Activated CD4-positive, CD25-positive, alpha-beta regulatory T cell treated with anti-CD3 and anti-CD28 coated beads, Interleukin-2, amount 50 U/mL, for 16 hours (primary cell): ENCODE results near the gene FGF10.

ENCODE experiments used
- DNase-seq: peaks from one replicate; pipeline ENCODE4 v3.0.0-alpha.2; 2020; ENCODE audit warnings: low read depth, low spot score

The FGF10 gene

GRCh38 chr5:44389090-44389822, at the start of gene FGF10:
TSS of gene FGF10 (minus strand) at chr5:44389420. CDS start at chr5:44388682, 738 bp downstream.
- DNase-seq = no peak

- DNase-seq = no peak
Measured at GRCh38 chr5:44426944-44427343, 37.7 kb upstream of the FGF10 start.

- DNase-seq = no peak
Measured at GRCh38 chr5:44412286-44412685, 23.1 kb upstream of the FGF10 start.

DNA sequence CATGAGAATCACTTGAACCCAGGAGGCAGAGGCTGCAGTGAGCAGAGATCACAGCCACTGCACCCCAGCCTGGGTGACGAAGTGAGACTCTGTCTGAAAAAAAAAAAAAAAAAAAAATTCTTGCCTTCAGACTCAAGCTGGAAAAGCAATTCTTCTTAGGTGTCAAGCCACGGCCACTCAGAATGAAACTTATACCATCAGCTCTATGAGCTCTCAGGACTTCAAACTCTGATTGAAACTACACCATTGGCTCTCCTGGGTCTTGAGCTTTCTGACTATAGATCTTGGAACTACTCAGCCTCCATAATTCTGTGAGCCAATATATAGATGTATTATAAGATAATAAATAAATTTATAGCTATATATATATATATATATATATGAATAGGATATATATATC, 12.9 kb upstream of the FGF10 start:
- DNase-seq = no peak

DNA sequence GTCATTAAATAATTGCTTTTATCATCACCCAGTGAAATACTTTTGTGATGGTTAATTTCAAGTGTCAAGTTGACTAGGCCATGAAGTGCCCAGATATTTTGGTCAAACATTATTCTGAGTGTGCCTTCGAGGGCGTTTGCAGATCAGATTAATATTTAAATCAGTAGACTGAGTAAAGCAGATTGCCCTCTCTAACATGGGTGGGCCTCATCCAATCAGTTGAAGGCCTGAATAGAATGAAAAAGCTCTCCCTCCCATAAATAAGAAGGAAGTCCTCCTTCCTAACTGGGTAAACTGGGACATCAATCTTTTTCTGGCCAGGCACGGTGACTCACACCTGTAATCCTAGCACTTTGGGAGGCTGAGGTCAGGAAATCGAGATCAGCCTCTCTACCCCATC, 12.4 kb upstream of the FGF10 start:
- DNase-seq = no peak

DNA sequence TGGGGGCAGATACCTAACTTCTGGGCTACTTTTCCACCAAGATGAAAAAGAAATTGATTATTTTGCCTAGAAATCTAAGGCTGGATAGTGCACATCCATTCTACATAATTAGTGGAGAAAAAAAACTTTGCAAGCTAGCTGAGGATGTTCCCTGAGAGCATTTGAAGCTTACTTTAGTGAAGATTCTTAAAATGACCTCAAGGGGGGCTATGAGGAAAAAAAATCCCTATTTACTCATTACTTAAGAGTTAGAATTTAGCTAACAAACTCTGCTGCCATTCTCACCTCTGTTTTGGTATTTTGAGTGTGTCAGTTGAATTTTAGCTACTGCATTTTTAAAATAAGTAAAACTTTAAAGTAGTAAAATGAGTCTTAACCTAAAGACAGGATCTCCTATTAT, 9.2 kb upstream of the FGF10 start:
- no peak for DNase-seq

- DNase-seq = no peak
Measured at GRCh38 chr5:44396312-44396711, 7.1 kb upstream of the FGF10 start.

- no peak for DNase-seq
Measured at GRCh38 chr5:44390351-44390750, 1.1 kb upstream of the FGF10 start.

GRCh38 chr5:44389823-44390143, 563 bp upstream of the FGF10 start:
- no peak for DNase-seq

GRCh38 chr5:44388321-44389089, 715 bp downstream of the FGF10 start:
- DNase-seq = no peak

DNA sequence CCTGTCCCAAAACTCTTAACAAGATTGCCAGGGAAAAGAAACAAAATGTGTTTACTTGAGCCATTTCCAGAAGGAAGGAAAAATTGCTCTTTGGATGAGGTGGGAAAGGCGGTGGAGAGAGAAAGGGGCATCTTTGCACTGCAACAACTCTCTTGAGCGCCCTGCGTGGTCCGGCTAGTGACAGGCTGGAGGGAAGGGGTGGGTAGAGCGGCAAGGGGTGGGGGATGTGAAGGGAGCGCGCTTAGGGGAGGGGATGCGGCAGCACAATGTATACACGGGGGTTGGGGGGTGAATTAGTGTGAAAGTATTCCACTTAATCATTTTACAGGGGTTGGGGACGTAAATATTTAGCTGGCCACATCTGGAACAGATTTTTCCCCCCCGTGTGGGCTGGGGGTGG, 1.3 kb downstream of the FGF10 start:
- no peak for DNase-seq

- DNase-seq = no peak
Measured at GRCh38 chr5:44387406-44387805, 1.8 kb downstream of the FGF10 start.

DNA sequence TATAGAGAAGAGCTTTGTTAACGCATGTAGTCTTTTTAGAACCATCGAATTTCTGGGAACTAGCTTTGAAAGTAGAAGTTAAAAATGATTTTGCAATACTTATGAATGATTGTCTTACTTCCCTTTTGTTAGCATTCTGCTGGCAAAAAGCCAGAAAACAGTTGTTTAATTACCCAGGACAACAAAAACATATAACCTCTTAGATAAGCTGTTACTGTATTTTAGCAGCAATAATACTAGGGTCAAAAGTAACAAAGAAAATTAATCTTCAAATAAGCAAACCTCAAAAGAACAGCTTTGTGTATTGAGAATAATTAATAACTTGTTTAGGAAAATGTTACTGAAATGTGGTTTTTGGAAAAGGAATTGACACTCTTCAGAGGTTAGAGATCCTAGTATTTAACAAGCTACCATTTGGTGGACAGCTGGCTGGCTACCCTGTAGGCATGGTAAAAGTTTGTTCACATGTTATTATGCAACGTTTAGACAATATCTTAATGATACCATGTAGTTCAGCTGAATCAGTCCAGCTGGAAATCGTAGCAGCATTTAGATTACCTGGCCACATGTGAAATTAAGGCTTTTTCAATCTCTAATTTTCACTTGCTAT, 3.8 kb downstream of the FGF10 start:
- DNase-seq = no peak

GRCh38 chr5:44384816-44385215, 4.4 kb downstream of the FGF10 start:
- no peak for DNase-seq

- DNase-seq = no peak
Measured at GRCh38 chr5:44382894-44383293, 6.3 kb downstream of the FGF10 start.

- DNase-seq = no peak
Measured at GRCh38 chr5:44377057-44377456, 12.2 kb downstream of the FGF10 start.

GRCh38 chr5:44372028-44372427, 17.2 kb downstream of the FGF10 start:
- DNase-seq = no peak

GRCh38 chr5:44367203-44367602, 22.0 kb downstream of the FGF10 start:
- DNase-seq = no peak

DNA sequence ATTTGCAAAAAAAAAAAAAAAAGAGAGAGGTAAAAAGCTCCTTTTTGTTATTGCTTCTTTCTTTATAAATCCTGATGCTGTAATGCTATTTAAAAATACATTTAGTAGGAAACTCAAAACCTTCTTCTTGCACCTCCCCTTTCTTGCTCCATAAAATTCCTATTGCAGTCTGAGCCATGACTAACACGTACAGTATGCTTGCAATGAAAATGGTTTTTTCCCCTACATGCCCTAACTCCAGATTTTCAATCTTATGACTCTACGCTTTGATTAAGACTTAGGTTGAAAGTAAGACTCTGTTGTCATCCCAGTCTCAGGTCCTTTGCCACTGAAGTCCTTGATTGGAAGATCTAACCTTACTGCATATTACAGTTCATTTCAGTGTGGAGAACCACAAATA, 23.9 kb downstream of the FGF10 start:
- DNase-seq = no peak

GRCh38 chr5:44364097-44364496, 25.1 kb downstream of the FGF10 start:
- no peak for DNase-seq

DNA sequence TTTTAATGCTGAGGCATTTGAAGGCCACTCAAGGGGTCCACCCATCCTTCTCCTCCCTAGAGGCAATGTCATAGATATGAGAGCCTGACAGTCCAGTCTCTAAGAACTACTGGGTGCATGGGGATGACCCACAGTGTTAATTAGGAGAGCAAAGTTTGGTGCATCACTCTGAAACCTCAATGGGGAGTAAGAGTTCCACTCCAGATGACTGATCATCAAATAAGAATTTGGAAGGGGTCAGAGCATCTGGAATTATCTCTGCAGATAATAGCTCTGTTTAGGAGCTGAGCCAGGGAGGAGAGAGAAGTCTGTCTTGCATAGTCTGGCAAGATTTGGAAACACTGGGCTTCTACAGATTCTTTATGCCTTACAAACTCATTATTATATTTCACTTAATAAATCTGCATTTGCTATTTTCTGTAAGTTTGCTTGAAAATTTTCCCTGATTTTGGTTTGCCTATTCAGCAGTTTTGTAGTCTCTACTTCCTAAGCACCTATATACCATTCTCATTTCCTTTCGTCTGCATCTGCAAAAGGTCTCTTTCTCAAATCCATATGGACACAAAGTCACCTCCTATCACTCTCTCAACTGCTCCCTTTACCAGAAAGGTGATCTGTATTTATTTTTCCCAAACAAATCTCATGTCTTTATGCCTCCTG, 27.7 kb downstream of the FGF10 start:
- DNase-seq = no peak

DNA sequence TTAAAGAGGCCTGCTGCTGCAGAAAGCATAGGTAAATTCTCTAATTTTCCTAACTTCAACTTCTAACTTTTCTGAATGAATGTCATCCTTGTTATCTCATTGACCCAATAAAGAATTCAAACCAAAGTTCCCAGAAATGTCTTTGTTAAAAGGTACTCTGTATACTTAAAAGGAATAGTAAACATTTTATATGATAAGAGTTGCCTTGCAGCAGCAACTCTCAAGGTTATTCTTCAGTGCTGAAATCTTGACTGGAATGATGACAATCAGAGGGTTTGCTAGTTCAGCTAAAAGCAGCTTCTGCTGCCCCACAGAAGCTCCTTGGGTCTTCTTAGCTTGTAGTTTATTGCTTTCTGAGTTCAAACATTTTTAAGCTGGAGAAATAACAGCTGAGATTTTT, 28.3 kb downstream of the FGF10 start:
- no peak for DNase-seq
